Activated CD8-positive, alpha-beta memory T cell treated with anti-CD3 and anti-CD28 coated beads for 48 hours (primary cell): ENCODE results near the gene GSAP.

Experiments used
- DNase-seq, 3 experiments: peaks; one replicate each; pipeline ENCODE4 v3.0.0-alpha.2; 2020; ENCODE audit warnings: low read depth in 2 of 3, low spot score in 2 of 3

The GSAP gene

GRCh38 chr7:77409005-77409738 lies 7.0 kb downstream of the GSAP start:
- DNase-seq, result no peak

DNA sequence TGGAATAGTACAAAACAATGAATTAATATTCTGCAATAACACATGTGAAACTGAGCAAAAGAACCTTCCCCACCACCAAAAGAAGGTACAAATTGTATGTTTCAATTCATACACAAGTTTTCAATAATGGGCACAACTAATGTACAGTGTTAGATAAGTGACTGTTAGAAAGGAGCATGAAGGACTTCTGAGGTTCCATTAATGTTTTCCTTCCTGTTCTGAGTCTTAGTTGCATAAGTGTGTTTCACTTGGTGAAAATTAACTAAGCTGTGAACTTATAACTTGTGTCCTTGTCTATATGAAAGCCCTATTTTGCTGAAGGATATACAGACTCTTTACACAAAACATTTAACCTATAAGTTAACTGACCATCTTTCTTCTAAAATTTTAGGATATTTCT lies 8.2 kb downstream of the GSAP start:
- no peak for DNase-seq

DNA sequence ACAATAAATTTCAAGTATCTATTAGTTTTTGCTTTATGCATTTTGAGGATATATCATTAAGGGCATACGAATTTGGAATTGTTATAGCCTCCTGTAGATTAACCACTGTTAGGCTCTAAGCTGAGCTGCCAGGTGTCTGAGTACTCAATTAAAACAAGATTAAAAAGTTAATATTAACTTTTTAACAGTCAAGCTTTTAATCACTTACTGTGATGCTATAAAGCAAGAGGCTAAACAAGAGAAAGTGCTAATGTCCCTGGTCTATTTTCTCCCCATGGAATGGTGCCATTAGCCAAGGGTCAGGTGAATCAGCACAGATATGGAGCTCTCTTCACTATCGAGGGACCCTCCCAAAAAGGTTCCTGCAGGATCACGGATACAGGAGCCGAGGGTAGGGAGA lies 9.7 kb downstream of the GSAP start:
- DNase-seq, result no peak

DNA sequence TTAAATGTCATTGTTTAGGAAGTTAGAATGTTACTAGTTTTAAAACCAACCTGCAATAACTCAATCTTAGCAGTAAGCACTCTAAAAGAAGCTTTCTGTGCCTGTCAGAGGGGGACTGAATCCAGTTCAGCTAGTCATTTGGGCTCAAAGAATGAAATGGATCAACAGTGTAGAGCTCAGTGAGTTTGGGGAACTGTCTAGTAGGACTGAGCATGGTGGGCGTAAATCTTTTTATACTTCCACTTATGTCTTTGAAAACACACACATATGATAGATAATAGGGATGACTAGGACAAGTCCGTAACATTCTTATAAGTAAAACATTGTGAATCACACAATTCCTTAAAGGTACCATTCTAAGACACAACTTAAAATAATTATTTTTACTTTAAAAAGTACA lies 11.5 kb downstream of the GSAP start:
- no peak for DNase-seq

- DNase-seq, result no peak
Measured at GRCh38 chr7:77403957-77404356, 12.2 kb downstream of the GSAP start.

- DNase-seq, result no peak
Measured at GRCh38 chr7:77402818-77403217, 13.3 kb downstream of the GSAP start.

DNA sequence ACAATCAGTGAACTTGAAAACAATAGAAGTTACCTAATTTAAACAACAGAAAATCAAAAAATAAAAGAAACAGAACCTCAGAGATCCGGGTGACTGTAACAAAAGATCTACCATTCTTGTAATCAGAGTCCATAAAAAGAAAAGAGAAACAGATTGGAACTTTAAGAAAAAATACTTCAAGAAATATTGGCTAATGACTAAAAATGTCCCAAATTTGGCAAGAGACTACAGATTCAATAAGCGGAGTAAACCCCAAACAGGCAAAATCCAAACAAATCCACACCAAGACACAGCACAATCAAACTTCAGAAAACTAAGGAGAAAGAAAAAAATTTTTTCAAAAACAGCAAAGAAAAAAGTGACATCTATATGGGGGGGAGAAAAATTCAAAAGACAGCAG lies 15.1 kb downstream of the GSAP start:
- DNase-seq, result no peak

- no peak for DNase-seq
Measured at GRCh38 chr7:77399816-77400215, 16.3 kb downstream of the GSAP start.

GRCh38 chr7:77396894-77397547 lies 19.1 kb downstream of the GSAP start:
- no peak for DNase-seq

- DNase-seq, result no peak
Measured at GRCh38 chr7:77395626-77396025, 20.5 kb downstream of the GSAP start.

- no peak for DNase-seq
Measured at GRCh38 chr7:77393954-77394353, 22.2 kb downstream of the GSAP start.

- DNase-seq, result no peak
Measured at GRCh38 chr7:77393261-77393660, 22.9 kb downstream of the GSAP start.

- DNase-seq, result no peak
Measured at GRCh38 chr7:77391230-77391629, 24.9 kb downstream of the GSAP start.

GRCh38 chr7:77388055-77388641 lies 28.0 kb downstream of the GSAP start:
- no peak for DNase-seq

GRCh38 chr7:77386165-77386822 lies 29.9 kb downstream of the GSAP start:
- DNase-seq, result no peak

GRCh38 chr7:77383333-77383740 lies 32.8 kb downstream of the GSAP start:
- no peak for DNase-seq

GRCh38 chr7:77382532-77382931 lies 33.6 kb downstream of the GSAP start:
- DNase-seq, result no peak

- DNase-seq, result no peak
Measured at GRCh38 chr7:77378584-77378983, 37.6 kb downstream of the GSAP start.

DNA sequence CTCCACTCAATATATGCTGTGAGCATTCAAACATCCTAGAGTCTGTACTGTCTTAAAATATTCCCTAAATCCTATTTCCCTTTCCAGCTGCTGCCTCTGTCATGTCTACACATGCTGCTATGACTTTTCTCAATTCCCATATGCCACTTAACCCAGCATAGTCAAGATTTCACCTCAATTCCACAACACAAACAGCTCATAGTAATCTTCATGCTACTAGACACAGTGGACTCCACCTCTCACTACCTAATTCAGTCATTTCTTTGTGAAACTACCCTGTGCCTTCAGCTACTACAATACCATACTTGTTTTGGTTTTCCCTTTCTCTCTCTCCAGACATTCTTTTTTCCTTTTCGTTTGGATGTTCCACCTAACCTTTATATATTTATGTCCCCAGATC lies 45.5 kb downstream of the GSAP start:
- DNase-seq, result no peak

GRCh38 chr7:77368974-77369373 lies 47.2 kb downstream of the GSAP start:
- DNase-seq, result no peak

- DNase-seq, result no peak
Measured at GRCh38 chr7:77367976-77368375, 48.2 kb downstream of the GSAP start.

GRCh38 chr7:77362905-77363304 lies 53.2 kb downstream of the GSAP start:
- no peak for DNase-seq
